HuH-7.5 (cell line): ENCODE measurements around the gene PCDHGA6.

Source experiments
- DNase-seq: peaks from one replicate; pipeline ENCODE4 v3.0.0; 2011; ENCODE audit warnings: low spot score

The PCDHGA6 gene

DNA sequence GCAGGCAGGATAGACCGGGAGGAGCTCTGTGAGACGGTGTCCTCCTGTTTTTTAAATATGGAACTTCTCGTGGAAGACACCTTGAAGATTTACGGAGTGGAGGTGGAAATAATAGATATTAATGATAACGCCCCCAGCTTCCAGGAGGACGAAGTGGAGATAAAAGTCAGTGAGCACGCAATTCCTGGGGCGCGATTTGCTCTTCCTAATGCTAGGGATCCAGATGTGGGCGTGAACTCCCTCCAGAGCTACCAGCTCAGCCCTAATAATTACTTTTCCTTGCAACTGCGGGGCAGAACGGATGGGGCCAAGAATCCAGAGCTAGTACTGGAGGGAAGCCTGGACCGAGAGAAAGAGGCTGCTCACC lies 47.8 kb downstream of the PCDHGA6 start:
- DNase-seq, result no peak

DNA sequence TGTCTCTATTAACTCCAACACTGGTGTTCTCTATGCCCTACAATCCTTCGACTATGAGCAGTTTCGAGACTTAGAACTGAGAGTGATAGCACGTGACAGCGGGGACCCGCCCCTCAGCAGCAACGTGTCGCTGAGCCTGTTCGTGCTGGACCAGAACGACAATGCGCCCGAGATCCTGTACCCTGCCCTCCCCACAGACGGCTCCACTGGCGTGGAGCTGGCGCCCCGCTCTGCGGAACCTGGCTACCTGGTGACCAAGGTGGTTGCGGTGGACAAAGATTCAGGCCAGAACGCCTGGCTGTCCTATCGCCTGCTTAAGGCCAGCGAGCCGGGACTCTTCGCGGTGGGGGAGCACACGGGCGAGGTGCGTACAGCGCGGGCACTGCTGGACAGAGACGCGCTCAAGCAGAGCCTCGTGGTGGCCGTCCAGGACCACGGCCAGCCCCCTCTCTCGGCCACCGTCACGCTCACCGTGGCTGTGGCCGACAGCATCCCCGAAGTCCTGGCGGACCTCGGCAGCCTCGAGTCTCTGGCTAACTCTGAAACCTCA lies 49.1 kb downstream of the PCDHGA6 start:
- no peak for DNase-seq

DNA sequence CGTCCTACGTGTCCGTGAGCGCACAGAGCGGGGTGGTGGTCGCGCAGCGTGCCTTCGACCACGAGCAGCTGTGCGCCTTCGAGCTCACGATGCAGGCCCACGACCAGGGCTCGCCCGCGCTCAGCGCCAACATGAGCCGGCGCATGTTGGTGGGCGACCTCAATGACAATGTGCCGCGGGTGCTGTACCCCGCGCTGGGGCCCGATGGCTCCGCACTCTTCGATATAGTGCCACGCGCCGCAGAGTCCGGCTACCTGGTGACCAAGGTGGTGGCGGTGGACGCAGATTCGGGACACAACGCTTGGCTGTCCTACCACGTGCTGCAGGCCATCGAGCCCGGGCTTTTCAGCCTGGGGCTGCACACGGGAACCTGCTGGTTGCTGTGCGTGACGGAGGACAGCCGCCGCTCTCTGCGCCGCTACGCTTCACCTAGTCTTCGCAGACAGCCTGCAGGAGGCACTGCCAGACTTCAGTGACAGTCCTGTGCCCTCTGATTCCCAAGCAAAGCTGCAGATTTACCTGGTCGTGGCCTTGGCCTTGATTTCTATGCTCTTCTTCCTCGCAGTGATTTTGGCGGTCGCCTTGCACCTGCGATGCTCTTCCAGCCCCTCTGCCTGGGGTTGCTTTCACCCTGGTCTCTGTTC lies 54.2 kb downstream of the PCDHGA6 start:
- no peak for DNase-seq
